HG02763 (cell line): ENCODE measurements around the gene ANAPC1.
"Not testable (repeated sequence)": the region's sequence is repeated elsewhere in the genome, so short reads cannot be mapped to it uniquely, and the experiment has no call there.

ENCODE experiments used
- ATAC-seq: cut with Tn5 transposase; IDR thresholded peaks from one replicate; pipeline ENCODE4 v1.9.1; 2021; ENCODE audit warnings: mild to moderate bottlenecking, moderate library complexity; ENCODE audit not compliant: unreplicated experiment

ANAPC1 gene

DNA sequence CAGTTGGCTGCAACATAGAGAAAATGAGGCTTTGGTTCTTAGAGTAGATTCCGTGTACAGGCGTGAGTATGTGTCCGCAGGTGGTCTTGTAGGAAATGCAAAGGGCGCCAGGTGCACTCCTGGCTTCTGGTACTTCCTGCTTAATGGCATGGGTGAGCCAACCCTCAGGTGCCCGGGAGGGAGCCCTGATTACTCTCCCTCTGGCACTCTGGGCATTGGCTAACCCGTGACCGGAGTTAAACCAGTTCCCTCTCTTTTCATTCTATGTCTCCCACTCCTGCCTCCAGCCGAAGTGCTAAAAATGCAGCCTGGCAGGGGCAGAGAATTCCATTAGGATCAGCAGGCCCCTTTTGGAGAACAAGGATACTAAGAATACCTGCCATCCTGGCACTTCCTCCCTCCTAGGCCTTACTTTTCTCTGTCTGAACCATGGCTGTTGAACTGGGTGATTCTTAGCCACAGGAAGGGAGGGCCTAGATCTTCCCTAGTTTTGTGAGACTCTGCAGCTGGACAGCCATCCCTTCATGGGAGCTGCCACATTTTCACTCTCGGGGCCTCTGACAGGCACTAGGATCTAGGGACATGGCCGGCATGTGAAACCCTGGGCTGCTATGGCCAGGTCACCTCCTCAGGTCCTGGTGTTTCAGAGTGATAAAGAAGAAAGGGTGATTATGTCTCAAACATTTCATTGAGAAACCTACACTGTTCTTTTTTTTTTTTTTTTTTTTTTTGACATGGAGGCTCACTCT lies 20.9 kb upstream of the ANAPC1 start:
- no peak for ATAC-seq

- ATAC-seq, result no peak
These were observed 20.0 kb upstream of the ANAPC1 start for GRCh38 chr2:111903930-111904439.

DNA sequence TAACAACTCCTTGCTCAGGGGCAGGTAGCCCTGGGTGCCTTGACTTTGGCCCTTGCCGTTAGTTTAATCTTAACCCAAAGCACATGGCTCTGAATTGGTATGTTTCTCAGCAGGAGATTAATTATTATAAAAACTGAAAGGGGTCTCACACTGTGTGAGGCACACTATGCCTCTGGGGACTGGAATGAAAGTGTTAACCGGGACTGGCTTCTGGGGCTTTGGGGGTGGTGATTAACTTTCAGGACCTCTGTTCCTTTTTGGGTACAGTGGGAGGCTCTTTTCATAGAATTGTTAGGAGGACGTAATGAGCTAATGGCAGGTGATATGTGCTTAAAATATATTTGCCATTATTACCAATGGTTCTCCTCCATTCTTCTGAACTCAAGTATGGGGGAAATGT lies 19.5 kb upstream of the ANAPC1 start:
- ATAC-seq, result no peak

DNA sequence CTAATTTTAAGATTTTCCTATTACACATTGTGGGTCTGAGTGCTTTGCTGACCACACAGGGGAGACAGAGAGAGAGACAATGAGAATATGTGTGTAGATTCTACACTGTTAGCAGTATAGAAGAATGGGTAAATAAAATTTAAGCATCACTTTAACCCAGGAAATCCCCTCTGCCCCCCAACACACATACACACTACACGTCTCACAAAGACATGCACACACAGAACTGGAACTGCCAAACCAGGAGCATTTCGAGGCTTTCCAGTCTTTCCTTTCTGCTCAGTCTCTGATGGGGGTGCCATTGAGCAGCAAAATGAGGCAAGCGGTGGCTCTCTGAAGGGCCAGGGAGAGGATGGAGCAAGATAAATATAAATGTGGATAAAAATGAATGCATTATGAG lies 16.9 kb upstream of the ANAPC1 start:
- ATAC-seq, result no peak

GRCh38 chr2:111898703-111899514 lies 14.9 kb upstream of the ANAPC1 start:
- ATAC-seq, result no peak

DNA sequence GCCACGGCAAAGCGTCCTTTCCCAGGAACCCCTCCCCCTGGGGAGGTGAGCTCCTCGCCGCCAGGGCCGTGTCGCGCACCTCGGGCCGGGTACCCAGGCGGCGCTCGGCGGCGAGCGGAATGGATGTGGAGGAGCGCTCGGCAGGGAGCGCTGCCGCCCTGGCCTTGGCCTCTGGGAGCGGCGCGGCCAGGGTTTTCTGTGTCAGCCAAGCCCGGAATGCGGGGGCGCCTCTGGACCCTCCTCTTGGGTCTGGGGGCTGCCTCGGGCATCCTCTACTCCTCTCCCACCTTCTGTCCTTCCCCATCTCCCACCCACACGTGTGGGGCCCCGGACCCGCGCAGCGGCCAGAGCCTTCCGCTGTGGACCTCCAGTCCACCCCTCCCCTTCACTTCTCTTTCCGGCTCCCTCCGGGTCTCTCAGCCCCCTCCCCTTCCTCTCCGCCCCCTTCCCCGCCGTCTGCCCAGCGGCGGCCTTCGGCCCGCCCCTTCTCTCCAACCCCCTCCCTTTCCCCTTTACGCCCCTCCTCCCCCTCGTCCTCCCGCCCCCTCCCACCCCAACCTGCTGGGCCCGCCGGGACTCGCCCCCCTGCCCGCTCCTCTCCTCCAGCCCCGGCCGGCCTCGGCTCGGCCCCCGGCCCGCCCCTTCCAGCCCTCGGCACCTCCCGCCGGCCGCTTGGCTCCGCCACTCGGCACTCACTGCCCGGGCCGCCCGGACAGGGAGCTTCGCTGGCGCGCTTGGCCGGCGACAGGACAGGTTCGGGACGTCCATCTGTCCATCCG lies 14.1 kb upstream of the ANAPC1 start, which contains the start of gene MERTK:
MERTK (plus strand) TSS at position 684 of the 779 bp plus-strand sequence. CDS start 129 bp downstream, outside the sequence.
- ATAC-seq, result peak; percentile 55

DNA sequence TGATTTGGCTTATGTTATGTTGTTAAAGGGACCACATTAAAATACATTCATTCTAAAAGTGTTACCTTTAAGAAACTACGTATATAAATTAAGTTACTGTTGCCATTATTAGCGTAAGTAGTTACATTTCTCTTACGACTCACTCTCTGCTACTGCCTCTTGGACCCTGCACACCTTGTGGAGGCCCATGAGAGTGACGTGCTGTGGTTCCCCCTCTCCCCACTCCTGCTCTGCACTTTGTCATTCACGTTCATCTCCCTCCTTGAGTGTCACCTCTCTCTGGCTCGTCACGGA lies 13.6 kb upstream of the ANAPC1 start:
- peak; percentile 14 for ATAC-seq

DNA sequence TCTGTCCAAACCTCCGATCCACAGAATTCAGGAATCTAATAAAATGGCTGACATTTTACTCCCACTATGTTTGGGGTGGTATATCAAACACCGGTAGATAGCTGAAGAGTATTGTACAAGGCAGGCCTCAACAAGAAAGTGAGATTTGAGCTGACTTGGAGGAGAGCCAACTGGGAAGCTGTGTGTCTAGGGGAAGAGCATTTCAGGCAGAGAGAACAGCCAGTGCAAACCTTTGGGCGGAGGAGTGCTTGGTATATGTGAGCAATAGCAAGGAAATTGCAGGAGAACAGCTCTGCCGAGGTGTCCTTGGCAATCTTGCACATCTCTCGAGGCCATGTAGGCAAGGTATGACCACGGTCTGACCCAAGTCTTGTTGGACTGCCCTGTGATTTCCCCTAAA lies 12.6 kb upstream of the ANAPC1 start:
- no peak for ATAC-seq

DNA sequence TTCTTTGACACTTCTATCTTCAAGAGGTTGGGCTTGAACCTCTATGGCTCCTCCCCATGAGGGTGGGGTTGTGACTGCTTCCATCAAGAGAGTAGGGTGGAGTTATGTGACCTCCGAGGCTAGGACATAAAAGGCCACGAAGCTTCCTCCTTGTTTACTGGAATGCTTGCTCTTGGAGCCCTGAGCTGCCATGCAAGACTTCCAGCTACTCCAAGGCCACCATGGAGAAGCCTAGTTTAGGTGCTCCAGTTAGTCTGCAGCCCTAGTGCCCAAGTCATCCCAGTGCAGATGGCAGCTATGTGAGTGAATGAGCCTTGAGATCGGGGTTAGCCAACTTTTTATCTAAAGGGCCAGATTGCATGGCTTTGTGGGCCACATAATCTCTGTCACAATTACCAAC lies 12.0 kb upstream of the ANAPC1 start:
- ATAC-seq, result no peak

DNA sequence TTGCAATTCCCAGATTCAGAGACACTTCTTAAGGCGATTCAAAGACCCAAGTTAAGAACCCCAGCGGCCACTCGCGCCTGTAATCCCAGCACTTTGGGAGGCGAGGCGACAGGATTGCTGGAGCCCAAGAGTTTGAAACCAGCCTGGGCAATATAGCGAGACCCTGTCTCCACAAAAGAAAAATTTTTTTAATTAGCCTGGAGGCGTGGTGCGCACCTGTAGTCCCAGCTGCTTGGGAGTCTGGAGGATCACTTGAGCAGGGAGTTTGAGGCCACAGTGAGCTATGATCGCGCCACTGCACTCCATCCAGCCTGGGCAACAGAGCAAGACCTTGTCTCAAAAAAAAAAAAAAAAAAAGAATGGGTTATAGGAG lies 585 bp upstream of the ANAPC1 start:
- no peak for ATAC-seq

- ATAC-seq, result not testable (repeated sequence)
These were observed 11.2 kb downstream of the ANAPC1 start for GRCh38 chr2:111872806-111873205.

DNA sequence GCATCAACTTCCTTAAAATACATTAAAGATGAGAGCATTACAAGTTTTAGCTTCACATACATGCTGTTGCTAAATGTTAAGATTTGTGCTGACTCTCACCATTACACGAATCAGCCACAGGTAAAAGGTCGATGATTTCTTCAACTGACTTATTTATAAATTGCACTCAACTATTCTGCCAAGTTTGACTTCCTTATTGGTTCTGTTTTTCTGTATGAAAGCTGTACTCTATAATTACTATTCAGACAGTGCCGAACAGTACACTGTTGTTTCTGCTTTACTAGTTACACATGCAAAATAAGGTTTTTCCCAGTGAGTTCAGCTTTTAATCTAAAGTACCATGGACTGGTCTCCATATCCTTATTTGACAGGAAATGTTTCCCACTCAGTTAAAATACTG lies 18.9 kb downstream of the ANAPC1 start:
- ATAC-seq, result not testable (repeated sequence)

GRCh38 chr2:111860005-111860404 lies 24.0 kb downstream of the ANAPC1 start:
- not testable (repeated sequence) for ATAC-seq

GRCh38 chr2:111852544-111852943 lies 31.4 kb downstream of the ANAPC1 start:
- not testable (repeated sequence) for ATAC-seq

GRCh38 chr2:111850646-111851045 lies 33.3 kb downstream of the ANAPC1 start:
- ATAC-seq, result not testable (repeated sequence)

DNA sequence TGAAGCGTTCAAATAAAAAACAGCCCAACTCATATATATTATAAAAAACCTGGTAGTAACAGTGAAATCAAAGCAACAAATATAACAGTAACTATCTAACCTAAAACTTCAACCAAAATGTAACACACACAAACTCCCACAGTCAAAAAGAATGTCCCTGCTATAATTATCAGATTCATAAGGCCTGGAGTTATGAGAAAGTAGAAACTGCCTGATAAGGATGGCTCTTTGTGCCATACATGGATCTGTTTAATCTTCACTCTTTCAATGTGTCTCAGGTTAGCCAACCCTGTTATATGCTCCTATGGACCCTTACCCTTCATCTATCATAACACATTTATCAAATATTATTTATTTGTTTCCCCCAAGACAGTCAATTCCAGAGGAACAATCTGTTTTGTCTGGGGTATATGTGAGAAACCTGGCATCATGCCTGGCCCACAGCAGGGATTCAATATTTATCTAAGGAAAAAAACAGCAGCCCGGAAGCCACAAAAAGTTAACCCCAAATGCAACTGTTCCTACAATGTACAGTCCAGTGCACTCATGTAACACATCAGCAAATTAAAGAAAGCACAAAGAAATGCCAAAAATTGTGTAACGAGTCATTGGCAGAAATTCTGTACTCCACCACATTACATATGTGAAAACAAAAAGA lies 44.2 kb downstream of the ANAPC1 start:
- ATAC-seq, result not testable (repeated sequence)

- ATAC-seq, result not testable (repeated sequence)
These were observed 45.0 kb downstream of the ANAPC1 start for GRCh38 chr2:111838992-111839391.

DNA sequence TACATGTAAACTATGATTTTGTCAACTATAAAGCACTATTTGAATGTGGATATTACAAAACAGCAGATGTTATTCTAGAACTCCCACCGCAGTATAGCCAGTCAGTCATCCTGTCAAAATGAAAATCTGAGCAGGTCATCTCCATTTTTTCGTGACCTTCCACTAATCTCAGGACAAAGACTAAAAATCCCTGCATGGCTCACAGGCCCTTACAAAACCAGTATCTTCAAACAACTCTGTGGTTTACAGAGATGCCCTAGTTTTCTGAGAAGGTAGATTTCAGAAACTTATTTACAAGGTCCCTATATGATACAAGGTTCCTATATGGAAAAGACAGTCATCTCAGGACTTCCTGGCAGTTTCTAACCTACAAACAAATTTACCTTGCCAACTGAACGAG lies 49.8 kb downstream of the ANAPC1 start:
- not testable (repeated sequence) for ATAC-seq

GRCh38 chr2:111830479-111830878 lies 53.5 kb downstream of the ANAPC1 start:
- ATAC-seq, result peak; percentile 67

GRCh38 chr2:111828217-111828766 lies 55.7 kb downstream of the ANAPC1 start:
- not testable (repeated sequence) for ATAC-seq
